HG02981 (cell line): Measurements from ENCODE around the gene ATP2C2.
"Not testable (repeated sequence)": the region's sequence is repeated elsewhere in the genome, so short reads cannot be mapped to it uniquely, and the experiment has no call there.

Experiments used
- ATAC-seq: cut with Tn5 transposase; IDR thresholded peaks from one replicate; pipeline ENCODE4 v1.9.1; 2021; ENCODE audit warnings: mild to moderate bottlenecking, moderate library complexity; ENCODE audit not compliant: unreplicated experiment

The ATP2C2 gene

GRCh38 chr16:84392031-84392360 is 23.7 kb downstream of the ATP2C2 start:
- ATAC-seq, result no peak

GRCh38 chr16:84396082-84396481 is 27.7 kb downstream of the ATP2C2 start:
- not testable (repeated sequence) for ATAC-seq

GRCh38 chr16:84396537-84397008 is 28.2 kb downstream of the ATP2C2 start:
- no peak for ATAC-seq

- ATAC-seq, result no peak
Observed at GRCh38 chr16:84397090-84397489, 28.8 kb downstream of the ATP2C2 start.

GRCh38 chr16:84398701-84399100 is 30.4 kb downstream of the ATP2C2 start:
- no peak for ATAC-seq

GRCh38 chr16:84399912-84400311 is 31.6 kb downstream of the ATP2C2 start:
- ATAC-seq, result not testable (repeated sequence)

GRCh38 chr16:84403435-84403834 is 35.1 kb downstream of the ATP2C2 start:
- ATAC-seq, result not testable (repeated sequence)

- ATAC-seq, result no peak
Observed at GRCh38 chr16:84404324-84404723, 36.0 kb downstream of the ATP2C2 start.

GRCh38 chr16:84404936-84405639 is 36.8 kb downstream of the ATP2C2 start:
- no peak for ATAC-seq

- no peak for ATAC-seq
Observed at GRCh38 chr16:84406006-84406963, 37.9 kb downstream of the ATP2C2 start.

GRCh38 chr16:84407588-84408313 is 39.4 kb downstream of the ATP2C2 start:
- no peak for ATAC-seq

GRCh38 chr16:84408314-84408690 is 40.0 kb downstream of the ATP2C2 start:
- ATAC-seq, result no peak

- no peak for ATAC-seq
Observed at GRCh38 chr16:84408856-84409255, 40.5 kb downstream of the ATP2C2 start.

GRCh38 chr16:84410361-84411138 is 42.2 kb downstream of the ATP2C2 start:
- no peak for ATAC-seq

- ATAC-seq, result no peak
Observed at GRCh38 chr16:84411768-84412167, 43.4 kb downstream of the ATP2C2 start.

- ATAC-seq, result no peak
Observed at GRCh38 chr16:84412262-84412661, 43.9 kb downstream of the ATP2C2 start.

GRCh38 chr16:84413244-84414004 is 45.1 kb downstream of the ATP2C2 start:
- ATAC-seq, result no peak

GRCh38 chr16:84414789-84415326 is 46.5 kb downstream of the ATP2C2 start:
- ATAC-seq, result no peak
